NB4 (cell line): Measurements from ENCODE around the gene ZSWIM6.

Experiments
- POLR2A ChIP-seq: IDR thresholded peaks from 2 replicates; pipeline ENCODE4 v1.6.1; 2011; ENCODE audit warnings: mild to moderate bottlenecking; ENCODE audit not compliant: insufficient read length; ENCODE audit errors: extremely low read depth
- TF ChIP-seq, protein P1 (sequence below): IDR thresholded peaks from one replicate; pipeline ENCODE4 v1.5.1; 2012; ENCODE audit warnings: low read depth, low read length

GRCh38 chr5:61405511-61406295 lies 73.6 kb downstream of the ZSWIM6 start:
- TF ChIP-seq, protein P1, sequence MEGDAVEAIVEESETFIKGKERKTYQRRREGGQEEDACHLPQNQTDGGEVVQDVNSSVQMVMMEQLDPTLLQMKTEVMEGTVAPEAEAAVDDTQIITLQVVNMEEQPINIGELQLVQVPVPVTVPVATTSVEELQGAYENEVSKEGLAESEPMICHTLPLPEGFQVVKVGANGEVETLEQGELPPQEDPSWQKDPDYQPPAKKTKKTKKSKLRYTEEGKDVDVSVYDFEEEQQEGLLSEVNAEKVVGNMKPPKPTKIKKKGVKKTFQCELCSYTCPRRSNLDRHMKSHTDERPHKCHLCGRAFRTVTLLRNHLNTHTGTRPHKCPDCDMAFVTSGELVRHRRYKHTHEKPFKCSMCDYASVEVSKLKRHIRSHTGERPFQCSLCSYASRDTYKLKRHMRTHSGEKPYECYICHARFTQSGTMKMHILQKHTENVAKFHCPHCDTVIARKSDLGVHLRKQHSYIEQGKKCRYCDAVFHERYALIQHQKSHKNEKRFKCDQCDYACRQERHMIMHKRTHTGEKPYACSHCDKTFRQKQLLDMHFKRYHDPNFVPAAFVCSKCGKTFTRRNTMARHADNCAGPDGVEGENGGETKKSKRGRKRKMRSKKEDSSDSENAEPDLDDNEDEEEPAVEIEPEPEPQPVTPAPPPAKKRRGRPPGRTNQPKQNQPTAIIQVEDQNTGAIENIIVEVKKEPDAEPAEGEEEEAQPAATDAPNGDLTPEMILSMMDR = no peak
- no peak for TF ChIP-seq POLR2A
